Thyroid gland (tissue), 4 donors: ENCODE measurements around the gene PRKCA. TPM values are rescaled to one million over a fixed set of nuclear protein-coding genes. Genes with fewer than 3 reads are reported as not detected.

ENCODE experiments used
- DNase-seq, 2 donors: peaks; one replicate each; pipeline ENCODE4 v3.0.0-alpha.2; 2019
- H3K27ac ChIP-seq, 3 donors: fragments of 200-600 bp; sonication (generic); 1 replicate in 2 of 3; 2 replicates in 1 of 3; pipeline ENCODE4 v1.5.1; 2016 to 2019; ENCODE audit warnings: mild to moderate bottlenecking in 1 of 3, moderate library complexity in 1 of 3
- H3K27me3 ChIP-seq: fragments of 200-600 bp; sonication (generic); one replicate; pipeline ENCODE4 v1.5.1; 2019
- H3K36me3 ChIP-seq, 2 donors: fragments of 200-600 bp; sonication (generic); one replicate each; pipeline ENCODE4 v1.5.1; 2016 to 2019
- H3K4me1 ChIP-seq, 2 donors: fragments of 200-600 bp; sonication (generic); one replicate each; pipeline ENCODE4 v1.5.1; 2017 to 2019
- H3K4me3 ChIP-seq, 3 donors: fragments of 200-600 bp; sonication (generic); replicated peaks in 1 of 3; 1 replicate in 2 of 3; 2 replicates in 1 of 3; pipeline ENCODE4 v1.5.1; 2016; ENCODE audit warnings: mild to moderate bottlenecking in 1 of 3
- H3K9me3 ChIP-seq: fragments of 200-600 bp; sonication (generic); one replicate; pipeline ENCODE4 v1.5.1; 2017
- CTCF ChIP-seq, 6 experiments: fragments of 200-600 bp in 3 of 6; fragments of 450-650 bp in 3 of 6; sonication (generic) in 3 of 6; IDR thresholded peaks; one replicate each; pipeline ENCODE4 v1.5.1; 2016 to 2019; ENCODE audit warnings: antibody characterized with exemption in 6 of 6, mild to moderate bottlenecking in 2 of 6, inconsistent platforms in 1 of 6, moderate library complexity in 1 of 6
- POLR2A ChIP-seq, 2 donors: fragments of 450-650 bp; IDR thresholded peaks; one replicate each; pipeline ENCODE4 v1.6.1; 2017; ENCODE audit warnings: antibody characterized with exemption in 2 of 2, mild to moderate bottlenecking in 2 of 2, moderate library complexity in 1 of 2
- WGBS, 2 donors: methylation state at CpG; one replicate each; pipeline ENCODE4 v1.1.5; 2017; 5-methylcytosine and 5-hydroxymethylcytosine counted together
- intact Hi-C: fragments of 100-400 bp; cut with DNase I; formaldehyde crosslinking; loops from one replicate; pipeline ENCODE4 v1.15.1; 2023
- total RNA-seq, 4 donors: library from RNA; depleted of rRNA; stranded (reverse); fragments of >200 nt; gene quantifications; one replicate each; pipeline ENCODE4 v1.2.3, GENCODE V29; 2016

Gene PRKCA
- total RNA-seq, 4 donors from 2014 or later, result 6.7 to 24.2 (median 15.3) TPM

- Histone ChIP-seq H3K27ac (no peak overlapping the region), H3K4me1 (peaks cover 0 to 20% of the 10 kb centered on the region in 2 donors), H3K9me3 (no peaks in the 10 kb centered on the region), H3K27me3 (no peaks in the 10 kb centered on the region), H3K4me3 (no peak overlapping the region), H3K36me3 (no peaks in the 10 kb centered on the region)
- intact Hi-C loops, result no loop called here
- no peak for DNase-seq
- WGBS, 2 donors, result 96 to 97% methylated on average over 12 of the region's 12 CpGs
- TF ChIP-seq POLR2A (IDR thresholded peaks at IDR 0.05) (no peak), CTCF (IDR thresholded peaks at IDR 0.05) (no peak)
Measured at GRCh38 chr17:66726371-66726770, 424.0 kb downstream of the PRKCA start.

GRCh38 chr17:66726846-66727245 is 424.4 kb downstream of the PRKCA start:
- 91 to 94% methylated on average over 11 of the region's 11 CpGs for WGBS, 2 donors
- Histone ChIP-seq H3K27ac (no peak overlapping the region), H3K4me3 (no peak overlapping the region), H3K4me1 (peaks cover 0 to 20% of the 10 kb centered on the region in 2 donors), H3K9me3 (no peaks in the 10 kb centered on the region), H3K36me3 (no peaks in the 10 kb centered on the region), H3K27me3 (no peaks in the 10 kb centered on the region)
- TF ChIP-seq CTCF (IDR thresholded peaks at IDR 0.05) (no peak), POLR2A (IDR thresholded peaks at IDR 0.05) (no peak)
- no peak for DNase-seq
- intact Hi-C loops, result no loop called here

- Histone ChIP-seq H3K36me3 (no peaks in the 10 kb centered on the region), H3K9me3 (no peaks in the 10 kb centered on the region), H3K4me3 (no peak overlapping the region), H3K27ac (no peak overlapping the region), H3K27me3 (no peaks in the 10 kb centered on the region), H3K4me1 (peaks cover 0 to 20% of the 10 kb centered on the region in 2 donors)
- TF ChIP-seq CTCF (IDR thresholded peaks at IDR 0.05) (peak in 5 of 6 experiments; percentile 26 to 89 (median 75)), POLR2A (IDR thresholded peaks at IDR 0.05) (no peak)
- DNase-seq, result peak; percentile 71 to 84
- 46 to 54% methylated on average over 17 of the region's 17 CpGs for WGBS, 2 donors
- intact Hi-C loops, result no loop called here
Measured at GRCh38 chr17:66727634-66728570, 425.5 kb downstream of the PRKCA start.

DNA sequence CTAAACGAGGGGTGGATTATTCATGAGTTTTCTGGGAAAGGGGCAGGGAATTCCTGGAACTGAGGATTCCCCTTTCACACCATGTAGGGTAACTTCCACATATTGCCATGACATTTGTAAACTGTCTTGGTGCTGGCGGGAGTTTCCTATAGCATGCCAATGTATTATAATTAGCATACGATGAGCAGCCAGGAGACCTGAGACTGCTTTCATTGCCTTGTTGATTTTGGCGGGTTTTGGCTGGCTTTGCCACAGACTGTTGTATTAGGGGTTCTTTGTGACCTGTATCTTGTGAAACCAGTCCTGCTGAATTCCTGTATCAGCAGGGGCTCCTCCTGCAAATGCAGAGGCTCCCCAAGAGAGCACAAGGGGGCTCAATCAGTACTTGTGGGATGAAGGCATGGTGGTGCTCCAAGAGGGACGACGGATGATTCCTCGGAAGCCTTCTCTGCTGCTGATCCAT is 428.1 kb downstream of the PRKCA start:
- no peaks in the 10 kb centered on the region for H3K27me3 ChIP-seq
- TF ChIP-seq CTCF (IDR thresholded peaks at IDR 0.05), result no peak
- no peak for TF ChIP-seq POLR2A (IDR thresholded peaks at IDR 0.05)
- H3K36me3 ChIP-seq, result no peaks in the 10 kb centered on the region
- peak in 1 of 2 donors; percentile 54 for DNase-seq
- no peaks in the 10 kb centered on the region for H3K9me3 ChIP-seq
- intact Hi-C loops, result no loop called here
- peaks cover 0 to 7% of the 10 kb centered on the region in 2 donors for H3K4me1 ChIP-seq
- WGBS, 2 donors, result 41 to 50% methylated on average over 4 to 7 of the region's 7 CpGs
- H3K4me3 ChIP-seq, result no peak overlapping the region
- no peak overlapping the region for H3K27ac ChIP-seq

DNA sequence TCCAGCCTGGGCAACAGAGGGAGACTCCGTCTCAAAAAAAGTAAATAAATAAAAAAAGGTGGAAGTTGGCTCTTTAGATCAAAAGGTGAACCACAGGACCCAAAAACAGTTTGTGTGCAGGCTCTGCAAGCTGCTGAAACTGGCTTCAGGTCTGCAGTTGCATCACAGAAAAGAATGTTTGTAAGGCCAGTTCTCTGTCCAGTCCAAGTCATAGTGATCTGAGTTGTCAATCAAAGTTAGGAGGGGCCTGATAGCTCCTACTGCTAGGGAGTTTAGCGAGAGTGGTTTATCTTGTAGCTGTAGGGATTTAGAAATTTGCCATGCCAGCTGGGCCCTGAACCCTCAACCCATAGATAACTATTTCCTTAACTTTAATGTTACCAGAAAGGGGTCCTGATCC is 431.3 kb downstream of the PRKCA start:
- no peaks in the 10 kb centered on the region for H3K36me3 ChIP-seq
- no peaks in the 10 kb centered on the region for H3K27me3 ChIP-seq
- TF ChIP-seq CTCF (IDR thresholded peaks at IDR 0.05) (no peak), POLR2A (IDR thresholded peaks at IDR 0.05) (no peak)
- peaks cover 0 to 7% of the 10 kb centered on the region in 2 donors for H3K4me1 ChIP-seq
- no peak overlapping the region for H3K27ac ChIP-seq
- intact Hi-C loops, result no loop called here
- DNase-seq, result no peak
- WGBS, 2 donors, result 97 to 100% methylated on average over 2 of the region's 2 CpGs
- H3K9me3 ChIP-seq, result no peaks in the 10 kb centered on the region
- no peak overlapping the region for H3K4me3 ChIP-seq
